ENCODE data around the gene CRY2. TPM values are rescaled to one million over a fixed set of nuclear protein-coding genes. Genes with fewer than 3 reads are reported as not detected.

The CRY2 gene
- total and polyA plus RNA-seq, 2 of the 8 experiments (the other 6 are each of a cell fraction or from before 2014, with no cell fraction given), result 8.0 to 9.4 TPM

DNA sequence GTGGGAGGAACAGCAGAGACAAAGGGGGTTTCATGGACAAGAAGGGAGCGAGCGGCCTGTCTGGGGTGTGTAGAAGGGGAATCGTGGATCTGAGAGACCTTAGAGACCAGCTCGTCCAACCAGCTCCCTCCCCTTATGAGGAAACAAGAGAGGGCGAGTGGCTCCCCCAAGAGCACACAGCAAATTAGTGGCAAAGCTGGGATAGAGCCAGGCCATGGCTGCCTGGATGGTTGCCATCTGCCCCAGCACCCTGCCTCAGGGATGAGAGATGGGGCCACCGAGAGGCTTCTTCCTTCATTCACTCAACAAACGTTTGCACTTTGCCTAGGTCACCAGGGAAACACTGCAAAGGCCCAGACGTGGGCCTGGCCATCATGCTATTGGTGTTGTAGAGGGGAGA, 42.3 kb downstream of the CRY2 start:
- H3K36me3 ChIP-seq (ENCODE audit: control insufficient read depth in 2 of 4, insufficient read depth in 4 of 4, low read length in 3 of 4), result no peaks in the 10 kb centered on the region
- peaks cover 0 to 14% (median 8%) of the 10 kb centered on the region in 4 experiments; a peak in 6 of 7 replicates for H3K4me1 ChIP-seq (replicated peaks in 1 of 4; ENCODE audit: control insufficient read depth in 3 of 4, insufficient read depth in 4 of 4, low read length in 3 of 4)
- H3K27ac ChIP-seq (ENCODE audit: low read depth, low read length), result no peak overlapping the region
- H3K23me2 ChIP-seq (ENCODE audit: low read depth, low read length), result peaks cover 8% of the 10 kb centered on the region; the same call in 1 of the 2 replicates
- H4K20me1 ChIP-seq (replicated peaks in 1 of 2; ENCODE audit: control insufficient read depth in 1 of 2, insufficient read depth in 2 of 2, low read length in 2 of 2), result peaks cover 0 to 11% of the 10 kb centered on the region in 2 experiments
- H4K8ac ChIP-seq (ENCODE audit: extremely low read depth, insufficient read depth, low read length), result no peak overlapping the region
- no peak overlapping the region for H2BK15ac ChIP-seq (ENCODE audit: low read length)
- H3K27me3 ChIP-seq (replicated peaks in 1 of 4; ENCODE audit: control insufficient read depth in 3 of 4, extremely low read depth in 1 of 4, insufficient read depth in 3 of 4, low read length in 3 of 4), result no peaks in the 10 kb centered on the region; a peak in 2 of 7 replicates
- no peak overlapping the region for H3K4ac ChIP-seq (replicated peaks; ENCODE audit: insufficient read length, low read depth, low read length)
- no peak overlapping the region for H3K18ac ChIP-seq (ENCODE audit: extremely low read depth, low read length)
- no peak overlapping the region for H4K5ac ChIP-seq (ENCODE audit: insufficient read length, low read depth, low read length)
- H4K91ac ChIP-seq (replicated peaks; ENCODE audit: insufficient read length, low read length), result no peak overlapping the region
- H3K9ac ChIP-seq (replicated peaks in 1 of 4; ENCODE audit: extremely low read depth in 1 of 4, low read depth in 3 of 4, low read length in 3 of 4), result no peak overlapping the region
- no peaks in the 10 kb centered on the region; a peak in 1 of 4 replicates for H3K79me2 ChIP-seq (ENCODE audit: control insufficient read depth in 1 of 2, insufficient read depth in 2 of 2, low read length in 2 of 2)
- H3K14ac ChIP-seq (ENCODE audit: insufficient read length), result no peak overlapping the region
- CTCF ChIA-PET (ENCODE audit: partially characterized antibody), result interaction anchor here (0.9 to 5.7 kb wide), 6 partner anchors 13 to 424 kb away, joined by 3 to 32 read pairs (median 3); no protein-coding TSS in a partner anchor
- no peak overlapping the region for H2BK5ac ChIP-seq (ENCODE audit: low read depth, low read length)
- no peak overlapping the region for H2AK5ac ChIP-seq (ENCODE audit: low read depth, low read length)
- H2BK120ac ChIP-seq (replicated peaks; ENCODE audit: low read depth, low read length), result no peak overlapping the region
- no peak for FAIRE-seq
- no peak overlapping the region for H2BK12ac ChIP-seq (ENCODE audit: low read depth, low read length)
- H3K4me2 ChIP-seq (ENCODE audit: insufficient read depth in 1 of 2, low read depth in 2 of 2, low read length in 2 of 2), result no peak overlapping the region
- TF ChIP-seq, protein P1, sequence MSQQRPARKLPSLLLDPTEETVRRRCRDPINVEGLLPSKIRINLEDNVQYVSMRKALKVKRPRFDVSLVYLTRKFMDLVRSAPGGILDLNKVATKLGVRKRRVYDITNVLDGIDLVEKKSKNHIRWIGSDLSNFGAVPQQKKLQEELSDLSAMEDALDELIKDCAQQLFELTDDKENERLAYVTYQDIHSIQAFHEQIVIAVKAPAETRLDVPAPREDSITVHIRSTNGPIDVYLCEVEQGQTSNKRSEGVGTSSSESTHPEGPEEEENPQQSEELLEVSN (IDR thresholded peaks at IDR 0.05), result no peak
- no peak overlapping the region for H3K4me3 ChIP-seq (ENCODE audit: extremely low read depth in 1 of 4, insufficient read depth in 2 of 4, low read depth in 3 of 4, low read length in 4 of 4)
- no peak overlapping the region for H2BK20ac ChIP-seq (ENCODE audit: low read length)
- POLR2A ChIA-PET (ENCODE audit: partially characterized antibody), result interaction anchor here (0.8 kb wide), 1 partner anchor 348 kb away, joined by 3 read pairs; no protein-coding TSS in a partner anchor
- no peak overlapping the region for H3K56ac ChIP-seq (replicated peaks; ENCODE audit: insufficient read length, low read depth, low read length)
- no peaks in the 10 kb centered on the region for H3K9me3 ChIP-seq (ENCODE audit: insufficient read depth in 2 of 2, low read depth in 1 of 2, low read length in 1 of 2)
- DNase-seq (ENCODE audit: low read depth in 1 of 2, low spot score in 2 of 2), result no peak
- H3K23ac ChIP-seq (ENCODE audit: insufficient read length), result no peak overlapping the region
- H2AFZ ChIP-seq (ENCODE audit: low read length), result no peak overlapping the region
- H3K79me1 ChIP-seq (ENCODE audit: low read depth, low read length), result no peaks in the 10 kb centered on the region; the same call in 1 of the 2 replicates
- 91% methylated on average over 8 of the region's 8 CpGs; no CpG with 5 or more reads in 1 of the 2 experiments for WGBS, 2 experiments (ENCODE audit: extremely low coverage in 1 of 2, insufficient coverage in 1 of 2, insufficient read length in 1 of 2, insufficient replicate concordance in 2 of 2, low coverage in 1 of 2, low lambda C conversion rate in 2 of 2, missing lambda C conversion rate in 1 of 2)

All from H1 (cell line).